HG03066 (cell line): ENCODE measurements around the gene CCNQ.

Experiments
- ATAC-seq: cut with Tn5 transposase; IDR thresholded peaks from one replicate; pipeline ENCODE4 v1.9.1; 2021; ENCODE audit warnings: low read depth; ENCODE audit not compliant: unreplicated experiment

Gene CCNQ

DNA sequence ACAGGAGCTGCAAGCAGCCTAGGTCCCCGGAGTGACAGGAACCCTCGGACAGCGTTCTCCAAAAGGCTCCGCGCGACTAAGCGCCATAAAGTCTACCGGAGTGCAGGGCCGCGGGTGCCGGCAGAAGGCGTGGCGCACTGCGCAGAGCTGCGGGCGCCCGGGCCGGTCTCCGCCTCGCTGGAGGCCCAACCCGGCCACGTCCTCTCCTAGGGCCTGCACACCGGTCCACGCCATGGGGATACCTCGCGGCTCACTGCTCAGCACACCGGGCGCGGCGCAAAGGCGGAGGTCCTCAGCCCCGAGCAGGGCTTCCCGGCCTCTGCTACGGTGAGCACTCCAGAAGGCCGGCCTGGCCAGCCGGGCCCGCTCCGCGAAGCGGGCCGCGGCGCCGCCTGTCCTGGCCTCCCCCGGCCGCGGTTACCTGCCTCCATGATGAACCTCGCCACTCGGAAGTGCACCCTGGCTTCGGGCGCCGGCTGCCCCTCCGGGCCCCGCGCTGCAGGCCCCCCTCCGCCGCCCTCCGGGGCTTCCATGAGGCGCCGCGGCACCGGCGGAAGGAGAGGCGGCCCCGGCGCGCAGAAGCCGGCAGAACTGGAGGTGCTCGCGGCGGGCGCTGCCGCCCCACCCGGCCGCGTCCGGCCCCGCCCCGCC is at the start of gene CCNQ:
CCNQ (minus strand) TSS at position 599 of the 651 bp plus-strand sequence; CDS start at position 533, 66 bp downstream.
- ATAC-seq = peak; percentile 43

DNA sequence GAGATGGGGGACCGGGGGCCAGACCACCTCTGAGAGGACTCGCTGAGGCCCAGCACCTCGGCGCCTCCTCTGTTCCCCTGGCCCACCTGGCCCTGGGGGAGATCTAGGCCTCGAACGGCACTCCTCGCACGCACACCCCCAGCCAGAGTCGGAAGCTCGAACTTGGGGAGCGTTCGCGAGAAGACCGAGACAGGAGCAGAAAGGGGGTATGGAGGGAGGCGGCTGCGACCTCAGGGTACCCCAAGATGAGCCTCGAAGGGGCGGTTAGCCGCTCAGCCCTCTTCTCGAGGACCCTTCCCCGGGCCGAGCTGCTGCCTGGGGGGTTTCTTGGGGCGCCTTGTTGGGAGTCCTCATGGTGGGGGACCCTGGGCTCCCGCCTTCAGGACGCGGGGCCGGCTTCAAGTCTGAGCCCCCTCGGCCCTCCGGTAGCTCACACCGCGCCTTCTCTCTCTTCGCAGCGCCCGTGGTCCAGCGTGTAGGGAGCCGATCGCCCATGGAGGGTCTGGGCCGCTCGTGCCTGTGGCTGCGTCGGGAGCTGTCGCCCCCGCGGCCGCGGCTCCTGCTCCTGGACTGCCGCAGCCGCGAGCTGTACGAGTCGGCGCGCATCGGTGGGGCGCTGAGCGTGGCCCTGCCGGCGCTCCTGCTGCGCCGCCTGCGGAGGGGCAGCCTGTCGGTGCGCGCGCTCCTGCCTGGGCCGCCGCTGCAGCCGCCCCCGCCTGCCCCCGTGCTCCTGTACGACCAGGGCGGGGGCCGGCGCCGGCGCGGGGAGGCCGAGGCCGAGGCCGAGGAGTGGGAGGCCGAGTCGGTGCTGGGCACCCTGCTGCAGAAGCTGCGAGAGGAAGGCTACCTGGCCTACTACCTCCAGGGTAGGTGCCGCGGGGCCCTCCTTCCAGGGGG is 48.8 kb upstream of the CCNQ start:
- no peak for ATAC-seq

GRCh38 chrX:153646620-153647373 is 47.9 kb upstream of the CCNQ start, which contains the start of gene DUSP9:
Gene DUSP9, plus strand, starts transcription at chrX:153647203. Its CDS starts 751 bp downstream, at chrX:153647954.
- ATAC-seq = no peak

DNA sequence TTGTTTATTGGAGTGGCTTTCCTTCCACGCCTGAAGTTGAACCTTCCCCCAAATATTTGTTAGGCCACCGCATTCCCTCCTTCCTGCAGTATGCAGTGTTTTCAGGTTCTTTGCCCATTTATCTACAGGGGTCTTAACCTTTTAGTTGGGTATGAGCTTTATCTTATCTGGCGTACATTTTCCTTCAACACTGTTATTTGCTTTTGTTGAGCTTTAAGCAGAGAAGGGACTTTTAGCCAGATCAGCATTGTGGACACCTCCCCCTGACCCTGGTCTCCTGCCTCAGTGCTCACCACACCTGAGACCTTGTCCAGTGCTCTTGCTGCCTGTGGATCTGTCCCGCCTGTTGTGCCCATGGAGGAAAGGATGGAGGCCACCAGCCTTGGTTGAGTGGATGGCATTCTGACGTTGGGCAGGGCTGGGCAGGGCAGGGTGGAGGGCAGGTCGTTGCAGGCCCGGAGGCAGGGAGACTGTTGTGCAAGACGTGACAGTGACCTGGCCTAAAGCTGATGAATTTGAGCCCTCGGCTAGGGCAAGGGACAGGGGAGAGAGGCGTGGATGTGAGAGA is 47.1 kb upstream of the CCNQ start:
- ATAC-seq = no peak

DNA sequence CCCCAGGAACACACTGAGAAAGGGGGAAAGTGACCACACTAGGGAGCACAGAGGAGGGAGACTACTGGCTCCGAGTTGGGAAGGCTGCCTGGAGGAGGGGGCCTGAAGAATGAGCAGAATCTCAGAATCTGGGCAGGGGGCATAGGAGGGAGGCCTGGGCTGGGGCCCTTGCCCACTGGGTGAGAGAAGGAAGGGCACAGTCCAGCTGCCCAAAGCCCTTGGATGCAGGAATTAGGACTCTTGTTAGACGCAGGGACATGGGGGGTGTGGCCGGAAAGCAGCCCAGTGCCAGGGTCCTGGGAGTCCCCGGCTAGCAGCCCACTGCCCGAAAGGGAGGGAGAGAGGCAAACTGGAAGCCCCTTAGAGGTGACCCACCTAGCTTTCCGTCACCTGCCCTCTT is 46.2 kb upstream of the CCNQ start:
- ATAC-seq = no peak

DNA sequence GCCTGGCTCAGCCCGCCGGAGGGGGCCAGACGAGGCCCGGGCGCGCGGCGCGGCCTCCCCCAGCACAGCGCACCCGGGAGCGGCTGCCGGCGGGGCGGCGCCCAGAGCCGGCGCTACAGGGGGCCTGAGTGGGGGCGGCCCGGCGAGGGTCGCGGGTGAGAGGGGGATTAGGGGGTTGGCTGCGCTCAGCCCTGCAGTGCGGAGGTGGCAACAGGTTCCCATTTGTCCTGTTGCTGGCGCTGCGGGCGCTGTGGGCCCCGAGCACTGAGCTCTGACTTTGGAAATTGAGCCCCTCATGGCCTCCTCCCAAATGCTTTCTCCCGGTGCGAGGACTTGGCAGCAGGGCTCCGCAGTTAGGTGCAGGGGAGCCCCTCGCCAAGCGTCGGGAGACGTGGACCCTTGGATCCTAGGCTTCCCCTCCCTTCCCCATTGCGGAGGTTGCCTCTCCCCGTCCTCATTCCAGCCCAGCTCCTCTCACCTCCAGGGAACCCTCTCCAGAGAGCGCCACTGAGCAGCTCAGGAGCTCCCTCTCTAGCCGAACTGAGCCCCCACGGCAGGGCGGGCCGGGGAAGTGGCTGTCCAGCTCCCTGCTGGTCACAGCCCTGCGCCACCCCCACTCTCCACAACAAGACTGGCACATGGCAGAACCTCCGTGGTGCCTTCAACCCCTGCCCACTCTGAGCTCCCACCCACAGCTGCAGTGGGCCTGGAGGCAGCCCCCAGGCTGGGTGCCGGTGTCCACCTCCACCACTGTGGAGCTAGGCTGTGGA is 45.6 kb upstream of the CCNQ start:
- no peak for ATAC-seq

GRCh38 chrX:153643431-153644351 is 44.8 kb upstream of the CCNQ start:
- ATAC-seq = no peak

GRCh38 chrX:153642655-153643430 is 43.9 kb upstream of the CCNQ start:
- no peak for ATAC-seq

DNA sequence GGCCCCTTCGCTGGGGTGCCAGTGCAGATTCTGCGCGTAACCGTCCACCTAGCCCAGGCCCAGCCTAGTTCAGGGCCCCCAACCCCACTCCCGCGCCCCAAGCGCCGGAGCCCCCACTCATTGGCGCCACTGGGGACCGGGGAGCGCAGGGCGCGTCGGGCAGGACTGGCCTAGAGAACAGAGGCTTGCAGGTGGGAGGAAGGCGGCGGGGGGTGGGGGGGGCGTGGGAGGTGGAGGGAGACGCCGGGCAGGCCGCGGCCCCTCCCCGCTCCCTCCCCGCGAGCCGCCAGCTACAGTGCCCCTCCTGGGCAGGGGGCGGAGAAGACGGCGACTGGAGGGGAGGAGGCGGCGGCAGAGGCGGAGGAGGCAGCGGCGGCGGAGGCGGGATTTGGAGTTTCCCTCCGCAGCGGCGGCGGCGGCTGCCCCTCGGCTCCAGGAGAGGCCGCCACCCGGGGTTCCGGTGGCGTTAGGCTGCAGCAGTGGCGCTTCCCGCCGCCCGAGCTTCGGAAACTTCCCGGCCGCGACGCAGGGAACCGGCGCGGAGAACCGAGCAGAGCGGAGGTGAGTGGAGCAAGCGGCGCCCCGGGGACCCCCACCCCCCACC is 43.2 kb upstream of the CCNQ start:
- ATAC-seq = no peak

GRCh38 chrX:153641627-153642026 is 42.7 kb upstream of the CCNQ start:
- no peak for ATAC-seq

GRCh38 chrX:153640736-153641575 is 42.0 kb upstream of the CCNQ start:
- ATAC-seq = no peak

DNA sequence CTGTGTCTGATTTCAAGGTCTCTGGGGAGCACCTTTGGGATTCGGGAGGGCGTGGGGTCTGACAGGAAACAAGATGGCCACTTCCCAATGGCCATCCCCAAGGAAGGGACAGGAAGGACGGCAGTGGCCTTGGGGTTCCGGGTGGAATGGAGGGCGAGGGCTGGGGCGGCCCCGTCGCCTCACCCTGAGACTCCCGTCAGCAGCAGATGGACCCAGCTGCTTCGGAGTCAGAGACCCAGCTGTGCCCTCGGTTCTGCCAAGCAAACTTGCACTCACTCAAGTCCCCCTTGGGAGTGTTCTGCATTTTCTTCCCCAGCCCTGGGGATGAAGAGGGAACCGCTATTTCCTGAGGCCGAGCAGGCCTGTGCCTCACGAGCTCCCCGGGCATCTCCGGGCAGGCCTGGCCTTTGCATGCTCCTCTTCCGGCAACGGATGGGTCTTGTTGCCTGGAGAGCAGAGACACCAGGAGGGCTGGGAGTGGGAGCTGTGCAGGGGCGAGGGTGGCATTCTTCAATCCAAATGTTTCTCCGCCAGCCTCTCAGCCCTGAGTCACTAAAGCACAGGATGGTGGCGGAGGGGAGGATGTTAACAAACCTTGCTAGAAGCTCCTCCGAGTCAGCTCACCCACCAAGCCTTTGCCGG is 41.2 kb upstream of the CCNQ start:
- ATAC-seq = no peak

DNA sequence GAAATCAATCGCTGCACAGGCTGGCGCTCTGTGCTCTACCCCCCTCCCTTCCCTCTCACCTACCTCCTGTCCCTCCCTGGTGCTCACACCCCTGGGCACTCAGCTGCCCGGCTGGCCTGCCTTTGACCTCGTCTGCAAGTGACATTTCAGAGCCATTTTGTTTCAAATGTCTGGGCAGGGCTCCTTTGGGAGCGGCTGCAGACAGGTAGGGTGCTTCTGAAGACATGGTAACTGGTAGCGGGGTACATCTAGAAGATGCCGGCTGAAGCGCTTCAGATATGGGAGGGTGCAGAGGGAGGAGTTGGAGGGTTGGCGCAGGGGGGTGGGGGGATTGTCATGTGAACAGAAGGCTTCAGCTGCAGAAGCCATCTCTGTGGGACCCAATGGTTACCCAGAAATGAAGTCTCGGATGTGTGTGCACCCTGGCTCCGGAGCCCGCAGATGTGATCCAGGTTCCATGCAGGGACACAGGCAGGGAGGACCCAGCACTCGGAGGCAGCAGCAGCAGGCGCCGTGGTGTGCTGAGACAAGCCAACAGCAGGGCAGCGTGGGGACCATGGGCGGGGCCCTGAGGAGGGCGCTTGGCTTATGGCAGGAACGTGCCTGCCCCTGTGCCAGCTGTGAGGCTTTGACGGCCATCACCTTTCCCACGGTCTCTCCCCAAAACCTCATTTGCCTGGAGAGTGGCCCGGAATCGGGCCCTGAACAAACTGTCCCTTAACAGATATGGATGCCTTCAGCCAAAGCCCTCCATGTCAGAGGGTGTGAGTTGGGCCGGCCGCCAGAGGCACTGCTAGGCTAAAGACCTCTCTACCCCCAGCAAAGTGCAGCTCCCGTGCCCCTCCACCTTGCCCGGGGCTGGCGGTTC is 40.5 kb upstream of the CCNQ start:
- no peak for ATAC-seq

- ATAC-seq = no peak
Observed at GRCh38 chrX:153638436-153639176, 39.7 kb upstream of the CCNQ start.

DNA sequence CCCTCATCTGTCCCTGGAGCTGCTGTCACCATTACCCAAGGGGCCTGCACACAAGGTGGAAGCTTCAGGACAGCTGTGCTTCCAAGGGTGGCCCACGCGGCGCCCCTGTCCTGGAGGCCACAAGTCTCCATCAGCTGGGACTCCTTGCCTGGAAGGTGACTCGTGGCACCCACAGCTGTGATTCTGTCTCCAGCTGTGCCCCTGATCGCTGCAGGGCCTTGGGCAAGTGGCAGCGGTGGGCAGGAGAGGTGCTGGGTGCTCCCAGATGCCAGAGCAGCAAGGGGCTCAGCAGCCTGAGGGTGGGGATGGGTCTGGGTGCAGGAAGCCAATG is 39.1 kb upstream of the CCNQ start:
- no peak for ATAC-seq
